H9 (cell line): ENCODE measurements around the gene PGM1. TPM values are rescaled to one million over a fixed set of nuclear protein-coding genes. Genes with fewer than 3 reads are reported as not detected.

Experiments
- DNase-seq: peaks from one replicate; pipeline ENCODE4 v3.0.0-alpha.2; 2017
- H2AFZ ChIP-seq: one replicate; pipeline ENCODE4 v1.6.1; 2013; ENCODE audit warnings: mild to moderate bottlenecking, low read length, control low read depth, moderate library complexity
- H2AK5ac ChIP-seq: 2 replicates; pipeline ENCODE4 v1.6.1; 2013; ENCODE audit warnings: low read length, control low read depth, mixed read lengths; ENCODE audit not compliant: insufficient read length
- H2BK120ac ChIP-seq: one replicate; pipeline ENCODE4 v1.6.1; 2013; ENCODE audit warnings: low read depth, mild to moderate bottlenecking, low read length, control low read depth, inconsistent platforms; ENCODE audit not compliant: poor library complexity, severe bottlenecking
- H2BK12ac ChIP-seq: 2 replicates; pipeline ENCODE4 v1.6.1; 2013; ENCODE audit warnings: low read length, control low read depth, mixed read lengths, low read depth; ENCODE audit not compliant: insufficient read length
- H2BK15ac ChIP-seq: 2 replicates; pipeline ENCODE4 v1.6.1; 2013; ENCODE audit warnings: low read depth, low read length, control low read depth
- H2BK20ac ChIP-seq: one replicate; pipeline ENCODE4 v1.6.1; 2013; ENCODE audit warnings: low read depth, mild to moderate bottlenecking, low read length, control low read depth, inconsistent platforms; ENCODE audit not compliant: poor library complexity, severe bottlenecking
- H2BK5ac ChIP-seq: 2 replicates; pipeline ENCODE4 v1.6.1; 2013; ENCODE audit warnings: low read length, control low read depth, mixed read lengths; ENCODE audit not compliant: insufficient read length
- H3K14ac ChIP-seq: 2 replicates; pipeline ENCODE4 v1.6.1; 2013; ENCODE audit warnings: low read length, control low read depth; ENCODE audit not compliant: insufficient read depth
- H3K18ac ChIP-seq: 2 replicates; pipeline ENCODE4 v1.6.1; 2013; ENCODE audit warnings: low read depth, mild to moderate bottlenecking, mixed read lengths, low read length, control low read depth; ENCODE audit not compliant: insufficient read length
- H3K23ac ChIP-seq: 2 replicates; pipeline ENCODE4 v1.6.1; 2013; ENCODE audit warnings: low read length, control low read depth, mixed read lengths, low read depth; ENCODE audit not compliant: insufficient read length
- H3K23me2 ChIP-seq: 2 replicates; pipeline ENCODE4 v1.6.1; 2013; ENCODE audit warnings: low read depth, mild to moderate bottlenecking, mixed read lengths, low read length, control low read depth; ENCODE audit not compliant: insufficient read length, poor library complexity, severe bottlenecking
- H3K27ac ChIP-seq: 2 replicates; pipeline ENCODE4 v1.5.1; 2013; ENCODE audit warnings: low read length, control low read depth, mixed read lengths, low read depth; ENCODE audit not compliant: insufficient read length
- H3K27me3 ChIP-seq: 2 replicates; pipeline ENCODE4 v1.6.1; 2013; ENCODE audit warnings: low read length, control low read depth, inconsistent platforms; ENCODE audit not compliant: insufficient read depth
- H3K4ac ChIP-seq: 2 replicates; pipeline ENCODE4 v1.6.1; 2013; ENCODE audit warnings: low read depth, mild to moderate bottlenecking, control low read depth, inconsistent platforms, low read length, moderate library complexity
- H3K4me1 ChIP-seq: 2 replicates; pipeline ENCODE4 v1.6.1; 2013; ENCODE audit warnings: low read length, control low read depth, inconsistent platforms; ENCODE audit not compliant: insufficient read depth
- H3K4me2 ChIP-seq: 2 replicates; pipeline ENCODE4 v1.6.1; 2013; ENCODE audit warnings: low read length, control low read depth, mixed read lengths; ENCODE audit not compliant: insufficient read length, insufficient read depth
- H3K56ac ChIP-seq: 2 replicates; pipeline ENCODE4 v1.6.1; 2013; ENCODE audit warnings: low read depth, mild to moderate bottlenecking, mixed read lengths, low read length, control low read depth; ENCODE audit not compliant: insufficient read length
- H3K79me1 ChIP-seq: 2 replicates; pipeline ENCODE4 v1.6.1; 2013; ENCODE audit warnings: low read depth, mild to moderate bottlenecking, moderate library complexity, low read length, control low read depth, inconsistent platforms; ENCODE audit not compliant: insufficient read depth, poor library complexity, severe bottlenecking
- H3K79me2 ChIP-seq: 2 replicates; pipeline ENCODE4 v1.6.1; 2013; ENCODE audit warnings: low read length, control low read depth, inconsistent platforms; ENCODE audit not compliant: insufficient read depth
- H3K9ac ChIP-seq: 2 replicates; pipeline ENCODE4 v1.6.1; 2013; ENCODE audit warnings: low read length, control low read depth, mixed read lengths; ENCODE audit not compliant: insufficient read length; ENCODE audit errors: extremely low read depth
- H3K9me3 ChIP-seq: one replicate; pipeline ENCODE4 v1.6.1; 2013; ENCODE audit warnings: low read depth, low read length, inconsistent platforms; ENCODE audit not compliant: control insufficient read depth
- H3T11ph ChIP-seq: one replicate; pipeline ENCODE4 v1.6.1; 2013; ENCODE audit warnings: mild to moderate bottlenecking, low read length, control low read depth, inconsistent platforms
- H4K20me1 ChIP-seq: one replicate; pipeline ENCODE4 v1.6.1; 2013; ENCODE audit not compliant: control insufficient read depth, insufficient read length, insufficient read depth
- H4K5ac ChIP-seq: 2 replicates; pipeline ENCODE4 v1.6.1; 2013; ENCODE audit warnings: low read depth, mild to moderate bottlenecking, mixed read lengths, low read length, control low read depth; ENCODE audit not compliant: insufficient read length
- H4K8ac ChIP-seq: replicated peaks from 2 replicates; pipeline ENCODE4 v1.6.1; 2013; ENCODE audit warnings: low read length, control low read depth, mixed read lengths, low read depth; ENCODE audit not compliant: insufficient read length
- H4K91ac ChIP-seq: 2 replicates; pipeline ENCODE4 v1.6.1; 2013; ENCODE audit warnings: low read depth, mild to moderate bottlenecking, moderate library complexity, mixed read lengths, low read length, control low read depth; ENCODE audit not compliant: insufficient read length
- H3K27ac Mint-ChIP-seq, 3 experiments: 2 replicates in 2 of 3; 3 replicates in 1 of 3; pipeline ENCODE4 v1.8.0; 2020 to 2021; ENCODE audit warnings: mixed read lengths in 3 of 3, mild to moderate bottlenecking in 1 of 3, moderate library complexity in 1 of 3
- H3K27me3 Mint-ChIP-seq: 2 replicates; pipeline ENCODE4 v1.8.0; 2021; ENCODE audit warnings: low read depth, mild to moderate bottlenecking, moderate library complexity, mixed read lengths
- H3K36me3 Mint-ChIP-seq, 3 experiments: 2 replicates in 2 of 3; 3 replicates in 1 of 3; pipeline ENCODE4 v1.8.0; 2020 to 2021; ENCODE audit warnings: low read depth in 3 of 3, mixed read lengths in 3 of 3; ENCODE audit not compliant: insufficient read depth in 1 of 3
- H3K4me1 Mint-ChIP-seq, 2 experiments: 2 replicates each; pipeline ENCODE4 v1.8.0; 2020; ENCODE audit warnings: mixed read lengths in 2 of 2
- H3K4me3 Mint-ChIP-seq, 2 experiments: 2 replicates in 1 of 2; 3 replicates in 1 of 2; pipeline ENCODE4 v1.8.0; 2020 to 2021; ENCODE audit warnings: mild to moderate bottlenecking in 2 of 2, mixed read lengths in 2 of 2, moderate library complexity in 1 of 2
- H3K9me3 Mint-ChIP-seq, 2 experiments: 2 replicates in 1 of 2; 3 replicates in 1 of 2; pipeline ENCODE4 v1.8.0; 2020; ENCODE audit warnings: mild to moderate bottlenecking in 2 of 2, mixed read lengths in 2 of 2, moderate library complexity in 1 of 2
- WGBS: extraction: QIAGEN DNeasy Blood & Tissue Kit; methylation state at CpG from one replicate; pipeline ENCODE4 v1.1.7; 2013; ENCODE audit warnings: missing lambda C conversion rate, low lambda C conversion rate, mixed read lengths; ENCODE audit not compliant: insufficient read length; ENCODE audit errors: extremely low coverage; 5-methylcytosine and 5-hydroxymethylcytosine counted together
- total RNA-seq: library from RNA; stranded (reverse); gene quantifications from 2 replicates; pipeline ENCODE4 v1.2.1, GENCODE V29; 2021
- TF ChIP-seq, protein P1 (sequence below): fragments of 200-600 bp; sonication (generic); conservative IDR thresholded peaks from 3 replicates; pipeline ENCODE4 v1.8.0; 2021; ENCODE audit warnings: antibody characterized with exemption, mild to moderate bottlenecking

The PGM1 gene
- total RNA-seq, 1 experiment from 2014 or later, result 56.4 TPM

DNA sequence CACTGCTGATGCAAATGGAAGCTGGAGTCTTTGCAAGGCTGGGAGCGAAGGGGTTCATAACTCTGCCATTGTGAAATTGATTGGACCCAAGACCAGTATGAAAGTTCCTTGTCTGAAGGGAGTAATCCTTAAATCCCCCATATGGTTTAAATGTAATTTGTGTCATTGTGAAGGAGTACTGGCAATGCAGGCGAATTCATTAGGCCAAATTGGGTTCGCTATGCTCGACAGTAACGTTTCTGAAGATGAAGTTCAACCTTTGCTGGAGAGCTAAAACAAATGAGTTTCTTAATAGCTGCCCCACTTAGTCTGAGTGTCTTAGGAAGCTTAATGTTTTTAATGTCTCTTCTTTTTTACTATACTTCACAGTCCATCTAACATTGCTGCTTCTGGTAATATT is 27.5 kb downstream of the PGM1 start:
- no peaks in the 10 kb centered on the region for H3K9me3 Mint-ChIP-seq

More for the DNA sequence above, 27.5 kb downstream of the PGM1 start:
- Histone ChIP-seq H3K56ac (no peak overlapping the region), H3K79me1 (no peaks in the 10 kb centered on the region), H2BK5ac (no peak overlapping the region), H2BK12ac (no peak overlapping the region), H3K9me3 (no peaks in the 10 kb centered on the region), H3K4ac (no peak overlapping the region), H2BK15ac (no peak overlapping the region), H4K8ac (no peak overlapping the region), H4K91ac (no peak overlapping the region), H3K14ac (no peak overlapping the region), H3K27me3 (no peaks in the 10 kb centered on the region), H3K4me1 (peaks cover 5% of the 10 kb centered on the region), H3K9ac (no peak overlapping the region), H3K4me2 (no peak overlapping the region), H2BK120ac (no peak overlapping the region), H3K23ac (no peak overlapping the region), H3K23me2 (no peaks in the 10 kb centered on the region), H4K20me1 (no peaks in the 10 kb centered on the region), H2AK5ac (no peak overlapping the region), H2BK20ac (no peak overlapping the region), H3T11ph (no peak overlapping the region), H3K27ac (no peak overlapping the region), H3K79me2 (no peaks in the 10 kb centered on the region), H2AFZ (no peak overlapping the region), H3K18ac (no peak overlapping the region), H4K5ac (no peak overlapping the region)
- Mint-ChIP-seq H3K36me3 (no peaks in the 10 kb centered on the region; a peak in 1 of 7 replicates), H3K4me3 (no peak overlapping the region), H3K27me3 (no peaks in the 10 kb centered on the region), H3K27ac (no peak overlapping the region; a peak in 1 of 7 replicates), H3K4me1 (peaks cover 27 to 32% of the 10 kb centered on the region in 2 experiments)
- no CpG with 5 or more reads among the region's 5 CpGs for WGBS
- TF ChIP-seq, protein P1, sequence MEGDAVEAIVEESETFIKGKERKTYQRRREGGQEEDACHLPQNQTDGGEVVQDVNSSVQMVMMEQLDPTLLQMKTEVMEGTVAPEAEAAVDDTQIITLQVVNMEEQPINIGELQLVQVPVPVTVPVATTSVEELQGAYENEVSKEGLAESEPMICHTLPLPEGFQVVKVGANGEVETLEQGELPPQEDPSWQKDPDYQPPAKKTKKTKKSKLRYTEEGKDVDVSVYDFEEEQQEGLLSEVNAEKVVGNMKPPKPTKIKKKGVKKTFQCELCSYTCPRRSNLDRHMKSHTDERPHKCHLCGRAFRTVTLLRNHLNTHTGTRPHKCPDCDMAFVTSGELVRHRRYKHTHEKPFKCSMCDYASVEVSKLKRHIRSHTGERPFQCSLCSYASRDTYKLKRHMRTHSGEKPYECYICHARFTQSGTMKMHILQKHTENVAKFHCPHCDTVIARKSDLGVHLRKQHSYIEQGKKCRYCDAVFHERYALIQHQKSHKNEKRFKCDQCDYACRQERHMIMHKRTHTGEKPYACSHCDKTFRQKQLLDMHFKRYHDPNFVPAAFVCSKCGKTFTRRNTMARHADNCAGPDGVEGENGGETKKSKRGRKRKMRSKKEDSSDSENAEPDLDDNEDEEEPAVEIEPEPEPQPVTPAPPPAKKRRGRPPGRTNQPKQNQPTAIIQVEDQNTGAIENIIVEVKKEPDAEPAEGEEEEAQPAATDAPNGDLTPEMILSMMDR, result no peak
- no peak for DNase-seq
